Measurements from ENCODE around the gene INTS13. TPM values are rescaled to one million over a fixed set of nuclear protein-coding genes. Genes with fewer than 3 reads are reported as not detected.

INTS13 gene
- total and polyA plus RNA-seq, 4 donors, result 12.4 to 21.8 (median 17.9) TPM

- no peak for TF ChIP-seq CTCF (IDR thresholded peaks at IDR 0.05; ENCODE audit: control extremely low read depth, extremely low read depth)
- H3K36me3 ChIP-seq (ENCODE audit: control insufficient read depth in 4 of 4, insufficient read depth in 4 of 4, low read length in 4 of 4), result peaks cover 12 to 33% (median 17%) of the 10 kb centered on the region in 4 donors
- no peak for ATAC-seq (ENCODE audit: insufficient read depth, low FRiP score)
- H3K9me3 ChIP-seq (ENCODE audit: control insufficient read depth in 4 of 4, insufficient read depth in 3 of 4, low read length in 3 of 4), result no peaks in the 10 kb centered on the region
- no peak overlapping the region for H3K27ac ChIP-seq (ENCODE audit: low read depth in 1 of 2, low read length in 1 of 2)
- 95 to 96% methylated on average over 3 of the region's 3 CpGs for WGBS, 2 donors
- no peak for DNase-seq
- no peaks in the 10 kb centered on the region for H3K4me1 ChIP-seq (ENCODE audit: control insufficient read depth in 5 of 5, insufficient read depth in 5 of 5, low read length in 5 of 5)
- H3K4me3 ChIP-seq, result no peak overlapping the region
- H3K9ac ChIP-seq (ENCODE audit: insufficient read depth in 1 of 2, low read length in 2 of 2), result no peak overlapping the region
- H3K27me3 ChIP-seq (ENCODE audit: control insufficient read depth in 3 of 3, insufficient read depth in 3 of 3, low read length in 2 of 3), result no peaks in the 10 kb centered on the region
Measured at GRCh38 chr12:26921886-26922285, 15.9 kb downstream of the INTS13 start.

- Histone ChIP-seq H3K27ac (ENCODE audit: low read depth in 1 of 2, low read length in 1 of 2) (no peak overlapping the region), H3K4me1 (ENCODE audit: control insufficient read depth in 5 of 5, insufficient read depth in 5 of 5, low read length in 5 of 5) (no peaks in the 10 kb centered on the region), H3K9ac (ENCODE audit: insufficient read depth in 1 of 2, low read length in 2 of 2) (no peak overlapping the region), H3K27me3 (ENCODE audit: control insufficient read depth in 3 of 3, insufficient read depth in 3 of 3, low read length in 2 of 3) (no peaks in the 10 kb centered on the region), H3K4me3 (no peak overlapping the region), H3K9me3 (ENCODE audit: control insufficient read depth in 4 of 4, insufficient read depth in 3 of 4, low read length in 3 of 4) (no peaks in the 10 kb centered on the region), H3K36me3 (ENCODE audit: control insufficient read depth in 4 of 4, insufficient read depth in 4 of 4, low read length in 4 of 4) (peaks cover 7 to 31% (median 10%) of the 10 kb centered on the region in 4 donors)
- no peak for DNase-seq
- TF ChIP-seq CTCF (IDR thresholded peaks at IDR 0.05; ENCODE audit: control extremely low read depth, extremely low read depth), result no peak
- ATAC-seq (ENCODE audit: insufficient read depth, low FRiP score), result no peak
- 97% methylated on average over 2 of the region's 2 CpGs for WGBS, 2 donors
Measured at GRCh38 chr12:26919216-26919555, 18.6 kb downstream of the INTS13 start.

GRCh38 chr12:26918321-26919215 lies 19.2 kb downstream of the INTS13 start:
- Histone ChIP-seq H3K4me3 (no peak overlapping the region), H3K9ac (ENCODE audit: insufficient read depth in 1 of 2, low read length in 2 of 2) (no peak overlapping the region), H3K27me3 (ENCODE audit: control insufficient read depth in 3 of 3, insufficient read depth in 3 of 3, low read length in 2 of 3) (no peaks in the 10 kb centered on the region), H3K4me1 (ENCODE audit: control insufficient read depth in 5 of 5, insufficient read depth in 5 of 5, low read length in 5 of 5) (no peaks in the 10 kb centered on the region), H3K36me3 (ENCODE audit: control insufficient read depth in 4 of 4, insufficient read depth in 4 of 4, low read length in 4 of 4) (peaks cover 7 to 30% (median 10%) of the 10 kb centered on the region in 4 donors), H3K27ac (ENCODE audit: low read depth in 1 of 2, low read length in 1 of 2) (no peak overlapping the region), H3K9me3 (ENCODE audit: control insufficient read depth in 4 of 4, insufficient read depth in 3 of 4, low read length in 3 of 4) (no peaks in the 10 kb centered on the region)
- ATAC-seq (ENCODE audit: insufficient read depth, low FRiP score) (no peak), DNase-seq (peak in 1 of 3 donors; percentile 38)
- TF ChIP-seq CTCF (IDR thresholded peaks at IDR 0.05; ENCODE audit: control extremely low read depth, extremely low read depth), result no peak
- 89 to 95% methylated on average over 5 of the region's 5 CpGs for WGBS, 2 donors

Measured in lung (tissue), 12 donors.